HEK293 (cell line): ENCODE results near the gene ZNF260.

Experiments used
- CTCF ChIA-PET: fragments of 350-600 bp; formaldehyde crosslinking; extraction: SDS; loops from one replicate; lab custom pipeline; 2021; ENCODE audit warnings: antibody characterized with exemption; lab: Yijun Ruan, JAX
- POLR2A ChIA-PET: fragments of 300-600 bp; formaldehyde crosslinking; extraction: SDS; loops from one replicate; lab custom pipeline; 2020; ENCODE audit warnings: antibody characterized with exemption, inconsistent platforms; lab: Yijun Ruan, JAX
- H3K27ac ChIP-seq: fragments of 200-500 bp; sonication (Bioruptor generic); 2 replicates; pipeline ENCODE4 v1.5.1; 2014; ENCODE audit warnings: low read depth, low read length, control low read depth, inconsistent platforms; ENCODE audit errors: extremely low read depth
- H3K36me3 ChIP-seq, 2 experiments: fragments of 200-500 bp in 1 of 2; sonication (Bioruptor generic) in 1 of 2; 1 replicate in 1 of 2; 2 replicates in 1 of 2; pipeline ENCODE4 v1.5.1; 2014 to 2017; ENCODE audit warnings: inconsistent platforms in 2 of 2, low read length in 2 of 2; ENCODE audit not compliant: control insufficient read depth in 2 of 2, insufficient read depth in 1 of 2
- H3K4me1 ChIP-seq: fragments of 200-500 bp; sonication (Bioruptor generic); 2 replicates; pipeline ENCODE4 v1.5.1; 2014; ENCODE audit warnings: mild to moderate bottlenecking, low read length, inconsistent platforms; ENCODE audit not compliant: control insufficient read depth, insufficient read depth
- H3K4me3 ChIP-seq: 2 replicates; pipeline ENCODE4 v1.5.1; 2011; ENCODE audit warnings: low read depth, mild to moderate bottlenecking, control low read depth, low read length, moderate library complexity
- H3K9me3 ChIP-seq: fragments of 200-500 bp; sonication (Bioruptor generic); 2 replicates; pipeline ENCODE4 v1.5.1; 2014; ENCODE audit warnings: low read depth, low read length, inconsistent platforms; ENCODE audit not compliant: control insufficient read depth, insufficient read depth
- GLIS2 ChIP-seq: fragments of 450-650 bp; formaldehyde crosslinking; IDR thresholded peaks from 2 replicates; pipeline ENCODE4 v1.5.1; 2016; ENCODE audit warnings: missing biosample characterization, missing genetic modification characterization
- KLF17 ChIP-seq: fragments of 450-650 bp; formaldehyde crosslinking; IDR thresholded peaks from 2 replicates; pipeline ENCODE4 v1.5.1; 2016; ENCODE audit warnings: missing biosample characterization, missing genetic modification characterization
- KLF9 ChIP-seq: fragments of 450-650 bp; formaldehyde crosslinking; IDR thresholded peaks from 2 replicates; pipeline ENCODE4 v1.5.1; 2016; ENCODE audit warnings: missing biosample characterization, missing genetic modification characterization, low read depth
- REPIN1 ChIP-seq: fragments of 450-650 bp; formaldehyde crosslinking; IDR thresholded peaks from 2 replicates; pipeline ENCODE4 v1.5.1; 2017; ENCODE audit warnings: missing biosample characterization, missing genetic modification characterization, low read depth
- YY2 ChIP-seq: fragments of 450-650 bp; formaldehyde crosslinking; IDR thresholded peaks from 2 replicates; pipeline ENCODE4 v1.5.1; 2016; ENCODE audit warnings: missing biosample characterization, missing genetic modification characterization
- ZBTB49 ChIP-seq: fragments of 450-650 bp; formaldehyde crosslinking; IDR thresholded peaks from 2 replicates; pipeline ENCODE4 v1.5.1; 2016; ENCODE audit warnings: missing biosample characterization, missing genetic modification characterization, low read depth
- ZFHX2 ChIP-seq: fragments of 450-650 bp; formaldehyde crosslinking; conservative IDR thresholded peaks from 2 replicates; pipeline ENCODE4 v1.5.1; 2016; ENCODE audit warnings: missing biosample characterization, missing genetic modification characterization
- ZNF140 ChIP-seq: fragments of 450-650 bp; formaldehyde crosslinking; IDR thresholded peaks from 2 replicates; pipeline ENCODE4 v1.5.1; 2016; ENCODE audit warnings: missing biosample characterization, missing genetic modification characterization
- ZNF16 ChIP-seq: fragments of 450-650 bp; formaldehyde crosslinking; IDR thresholded peaks from 2 replicates; pipeline ENCODE4 v1.5.1; 2016; ENCODE audit warnings: low read depth, missing biosample characterization, missing genetic modification characterization
- ZNF18 ChIP-seq: fragments of 450-650 bp; formaldehyde crosslinking; IDR thresholded peaks from 2 replicates; pipeline ENCODE4 v1.5.1; 2016; ENCODE audit warnings: missing biosample characterization, missing genetic modification characterization
- ZNF214 ChIP-seq: fragments of 450-650 bp; formaldehyde crosslinking; IDR thresholded peaks from 2 replicates; pipeline ENCODE4 v1.5.1; 2017; ENCODE audit warnings: missing biosample characterization, mild to moderate bottlenecking, missing genetic modification characterization, borderline replicate concordance
- ZNF239 ChIP-seq: fragments of 450-650 bp; formaldehyde crosslinking; IDR thresholded peaks from 2 replicates; pipeline ENCODE4 v1.5.1; 2016; ENCODE audit warnings: missing biosample characterization, missing genetic modification characterization
- ZNF280D ChIP-seq: fragments of 450-650 bp; formaldehyde crosslinking; IDR thresholded peaks from 2 replicates; pipeline ENCODE4 v1.5.1; 2016; ENCODE audit warnings: missing biosample characterization, missing genetic modification characterization
- ZNF37A ChIP-seq: fragments of 450-650 bp; IDR thresholded peaks from 2 replicates; pipeline ENCODE4 v1.5.1; 2018; ENCODE audit warnings: missing biosample characterization, missing genetic modification characterization
- ZNF398 ChIP-seq: fragments of 450-650 bp; formaldehyde crosslinking; IDR thresholded peaks from 2 replicates; pipeline ENCODE4 v1.5.1; 2017; ENCODE audit warnings: missing biosample characterization, missing genetic modification characterization
- ZNF501 ChIP-seq: fragments of 450-650 bp; formaldehyde crosslinking; IDR thresholded peaks from 2 replicates; pipeline ENCODE4 v1.5.1; 2016; ENCODE audit warnings: missing biosample characterization, missing genetic modification characterization
- ZNF530 ChIP-seq: fragments of 450-650 bp; formaldehyde crosslinking; IDR thresholded peaks from 2 replicates; pipeline ENCODE4 v1.5.1; 2016; ENCODE audit warnings: low read depth, missing biosample characterization, missing genetic modification characterization
- ZNF585B ChIP-seq: fragments of 450-650 bp; formaldehyde crosslinking; IDR thresholded peaks from 2 replicates; pipeline ENCODE4 v1.5.1; 2016; ENCODE audit warnings: missing biosample characterization, missing genetic modification characterization
- ZNF658 ChIP-seq: fragments of 450-650 bp; formaldehyde crosslinking; IDR thresholded peaks from 2 replicates; pipeline ENCODE4; 2016; ENCODE audit warnings: missing biosample characterization, missing genetic modification characterization
- ZNF677 ChIP-seq: fragments of 450-650 bp; IDR thresholded peaks from 2 replicates; pipeline ENCODE4 v1.5.0; 2018; ENCODE audit warnings: missing biosample characterization, mild to moderate bottlenecking, missing genetic modification characterization, moderate library complexity
- ZNF792 ChIP-seq: fragments of 450-650 bp; formaldehyde crosslinking; IDR thresholded peaks from 2 replicates; pipeline ENCODE4 v1.5.1; 2016; ENCODE audit warnings: missing biosample characterization, missing genetic modification characterization

The ZNF260 gene

GRCh38 chr19:36527873-36528193 lies 238 bp downstream of the ZNF260 start (continued):
- peak; percentile 29; the same call in 1 of the 2 replicates for TF ChIP-seq ZNF398 (tag by site-specific recombination)
- peak; percentile 15; the same call in 1 of the 2 replicates for TF ChIP-seq YY2 (tag by site-specific recombination)
- TF ChIP-seq ZFHX2 = peak; percentile 65
- TF ChIP-seq ZNF239 (tag by site-specific recombination) = peak; percentile 15; the same call in 1 of the 2 replicates
- TF ChIP-seq ZNF792 (tag by site-specific recombination) = peak; percentile 74; the same call in 1 of the 2 replicates
- TF ChIP-seq GLIS2 (tag by site-specific recombination) = peak; percentile 56; the same call in 1 of the 2 replicates
- peak; percentile 9; the same call in 1 of the 2 replicates for TF ChIP-seq ZNF280D (tag by site-specific recombination)
- TF ChIP-seq ZNF658 (tag by site-specific recombination) = no peak
- TF ChIP-seq, all 188 proteins: peak for 16

GRCh38 chr19:36527341-36527740 lies 730 bp downstream of the ZNF260 start:
- peaks cover 8% of the 10 kb centered on the region; the same call in 1 of the 2 replicates for H3K4me1 ChIP-seq
- peak overlapping the region; percentile 91 for H3K4me3 ChIP-seq
- H3K36me3 ChIP-seq = peaks cover 37 to 54% of the 10 kb centered on the region in 2 experiments
- peak overlapping the region; percentile 96; the same call in 1 of the 2 replicates for H3K27ac ChIP-seq
- no peak for TF ChIP-seq ZNF16
- no peak for TF ChIP-seq ZBTB49 (tag by site-specific recombination)
- TF ChIP-seq ZNF585B (tag by site-specific recombination) = no peak
- no peak for TF ChIP-seq ZNF677 (tag by site-specific recombination)
- no peak for TF ChIP-seq ZNF214 (tag by site-specific recombination)
- TF ChIP-seq ZNF140 (tag by site-specific recombination) = no peak
- TF ChIP-seq ZNF37A (tag by site-specific recombination) = no peak
- TF ChIP-seq, all 188 proteins: peak for 0
- ChIA-PET CTCF (no interaction called here), POLR2A (interaction anchor here (1.7 to 4.9 kb wide), 7 partner anchors 38 to 550 kb away, joined by 8 to 65 read pairs (median 11); partner anchors contain the start of genes ZNF146, ZNF345, ZNF382 and ZNF420)
- peaks cover 31% of the 10 kb centered on the region for H3K9me3 ChIP-seq

- Histone ChIP-seq H3K4me3 (no peak overlapping the region), H3K36me3 (peaks cover 44 to 62% of the 10 kb centered on the region in 2 experiments), H3K4me1 (peaks cover 8% of the 10 kb centered on the region; the same call in 1 of the 2 replicates), H3K9me3 (peaks cover 31% of the 10 kb centered on the region), H3K27ac (no peak overlapping the region)
- ChIA-PET POLR2A (interaction anchor here (3.3 to 4.9 kb wide), 3 partner anchors 38 to 78 kb away, joined by 31 to 65 read pairs (median 56); partner anchors contain the start of genes ZNF382, ZNF529 and ZNF566), CTCF (interaction anchor here (0.7 kb wide), 1 partner anchor 180 kb away, joined by 3 read pairs; no protein-coding TSS in a partner anchor)
- TF ChIP-seq ZNF501 (tag by site-specific recombination) (no peak), REPIN1 (no peak), ZNF18 (tag by site-specific recombination) (no peak), KLF17 (tag by site-specific recombination) (no peak), ZNF530 (tag by site-specific recombination) (no peak), KLF9 (tag by site-specific recombination) (no peak)
Observed at GRCh38 chr19:36526581-36526980, 1.5 kb downstream of the ZNF260 start.
